ENCODE data around the gene SLAIN1. TPM values are rescaled to one million over a fixed set of nuclear protein-coding genes. Genes with fewer than 3 reads are reported as not detected.
A peak's percentile ranks its signal among the peaks of the same experiment; 100 is the strongest.
"Not testable (repeated sequence)": the region's sequence is repeated elsewhere in the genome, so short reads cannot be mapped to it uniquely, and the experiment has no call there.

SLAIN1 gene
- total RNA-seq = 10 to 100 TPM in 6 of 8 experiments, under 1 TPM in 2; 0.71 to 73.8 (median 40.9) TPM

DNA sequence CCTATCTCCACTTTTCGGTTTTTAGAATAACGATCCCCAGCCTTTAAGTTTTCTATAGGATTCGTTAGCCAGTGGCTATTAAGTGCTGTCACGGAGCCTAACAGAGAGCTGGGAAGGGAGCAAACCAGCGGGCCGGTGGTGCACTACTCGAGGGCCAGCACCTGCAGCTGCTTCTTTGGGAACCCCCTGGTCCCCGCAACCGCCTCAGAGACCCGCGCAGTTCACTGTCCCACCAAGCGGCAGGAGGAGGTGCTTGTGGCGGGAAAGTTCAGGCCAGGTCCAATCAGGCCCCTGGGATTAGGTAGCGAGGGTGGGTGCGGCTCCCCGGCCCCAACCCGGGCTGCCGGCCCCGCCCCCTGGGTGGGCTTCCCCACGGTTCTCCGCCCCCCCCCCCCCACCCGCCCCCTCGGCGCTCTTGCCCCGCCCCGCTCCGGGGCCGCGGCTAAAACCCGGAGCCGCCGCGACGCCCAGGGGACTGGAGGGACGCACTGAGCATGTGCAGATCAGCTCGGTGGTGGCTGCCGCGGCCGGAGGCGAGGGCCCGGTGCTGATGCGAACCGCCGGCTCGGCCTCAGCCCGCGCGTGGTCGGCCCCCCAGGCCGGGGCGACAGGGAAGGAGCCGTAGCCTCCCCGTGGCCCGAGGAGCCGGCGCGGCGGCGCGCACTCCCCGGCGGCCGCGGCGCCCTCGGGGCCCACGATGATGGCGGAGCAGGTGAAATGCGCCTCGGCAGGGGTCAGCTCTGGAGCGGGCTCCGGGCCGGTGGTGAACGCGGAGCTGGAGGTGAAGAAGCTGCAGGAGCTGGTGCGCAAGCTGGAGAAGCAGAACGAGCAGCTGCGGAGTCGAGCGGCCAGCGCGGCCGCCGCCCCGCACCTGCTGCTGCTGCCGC is at the start of gene SLAIN1:
Gene SLAIN1 (plus strand): TSS at position 471 of the 887 bp plus-strand sequence. CDS start 227 bp downstream, at position 698.
- WGBS, 10 experiments = 0 to 14% (median 1%) methylated on average over 1 to 7 of the region's 86 CpGs; no CpG with 5 or more reads in 2 of the 10 experiments
- H3K4me3 ChIP-seq = peak within 1 kb of the TSS; percentile 90 to 99 (median 97)
- H3K27ac ChIP-seq = peak within 1 kb of the TSS; percentile 87 to 92
- H3K4me1 ChIP-seq (replicated peaks in 1 of 2) = peaks cover 9 to 39% of the 10 kb centered on the region in 2 donors
- peak; percentile 80 to 86 (median 83) for ATAC-seq (replicated peaks in 6 of 8)
- in situ Hi-C loops (cut with MboI; ENCODE audit: low pct_unique_long_range_greater_than_20kb in 2 of 9, low sequenced_read_pairs in 9 of 9, unreplicated experiment in 9 of 9) = no loop called here

DNA sequence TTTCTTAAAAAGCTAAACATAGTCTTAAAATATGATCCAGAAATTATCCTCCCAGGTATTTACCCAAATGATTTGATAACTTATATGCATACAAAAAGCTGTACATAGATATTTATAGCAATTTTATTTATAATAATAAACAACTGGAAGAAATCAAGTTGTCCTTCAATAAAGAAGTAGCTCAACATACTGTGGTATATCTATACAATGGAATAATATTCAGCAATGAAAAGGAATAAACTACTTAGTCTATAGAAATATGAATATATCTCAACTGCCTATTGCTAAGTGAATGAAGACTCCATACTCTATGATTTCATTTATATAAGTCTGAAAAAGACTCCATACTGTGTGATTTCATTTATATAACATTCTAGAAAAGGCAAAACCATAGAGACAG is 47.1 kb upstream of the SLAIN1 start:
- ATAC-seq (replicated peaks in 6 of 8) = no peak
- no peak overlapping the region for H3K27ac ChIP-seq
- no peak overlapping the region for H3K4me3 ChIP-seq
- in situ Hi-C loops (cut with MboI; ENCODE audit: low pct_unique_long_range_greater_than_20kb in 2 of 9, low sequenced_read_pairs in 9 of 9, unreplicated experiment in 9 of 9) = no loop called here
- H3K4me1 ChIP-seq (replicated peaks in 1 of 2) = no peaks in the 10 kb centered on the region

DNA sequence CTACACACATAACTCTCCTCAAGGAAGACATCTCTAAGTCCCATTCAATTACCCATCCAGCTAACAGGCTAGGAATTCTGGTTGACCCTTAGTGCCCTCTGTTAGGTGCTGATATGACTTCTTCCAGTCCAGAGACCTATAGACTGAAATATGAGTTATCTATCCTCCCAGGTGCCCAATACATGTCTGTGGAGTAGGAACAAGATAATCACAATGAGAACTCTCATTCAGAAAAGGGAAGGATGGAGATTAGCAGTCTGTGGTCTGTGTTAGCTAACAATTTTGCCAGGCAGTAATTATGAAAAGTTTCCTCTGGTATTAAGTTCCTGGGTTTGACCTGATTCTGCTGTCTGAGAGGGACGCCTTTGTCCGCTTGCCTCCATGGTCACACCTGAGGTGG is 44.2 kb upstream of the SLAIN1 start:
- no peak overlapping the region for H3K4me3 ChIP-seq
- 18 to 91% (median 87%) methylated on average over 2 of the region's 2 CpGs; no CpG with 5 or more reads in 7 of the 10 experiments for WGBS, 10 experiments
- no peak for ATAC-seq (replicated peaks in 6 of 8)
- in situ Hi-C loops (cut with MboI; ENCODE audit: low pct_unique_long_range_greater_than_20kb in 2 of 9, low sequenced_read_pairs in 9 of 9, unreplicated experiment in 9 of 9) = no loop called here
- no peaks in the 10 kb centered on the region for H3K4me1 ChIP-seq (replicated peaks in 1 of 2)
- H3K27ac ChIP-seq = no peak overlapping the region

- H3K4me1 ChIP-seq (replicated peaks in 1 of 2); ATAC-seq (replicated peaks in 6 of 8); H3K4me3 ChIP-seq; H3K27ac ChIP-seq; in situ Hi-C loops (cut with MboI; ENCODE audit: low pct_unique_long_range_greater_than_20kb in 2 of 9, low sequenced_read_pairs in 9 of 9, unreplicated experiment in 9 of 9): not testable (repeated sequence)
- WGBS, 10 experiments = no CpG with 5 or more reads among the region's 23 CpGs
Measured at GRCh38 chr13:77660016-77660415, 37.5 kb upstream of the SLAIN1 start.

DNA sequence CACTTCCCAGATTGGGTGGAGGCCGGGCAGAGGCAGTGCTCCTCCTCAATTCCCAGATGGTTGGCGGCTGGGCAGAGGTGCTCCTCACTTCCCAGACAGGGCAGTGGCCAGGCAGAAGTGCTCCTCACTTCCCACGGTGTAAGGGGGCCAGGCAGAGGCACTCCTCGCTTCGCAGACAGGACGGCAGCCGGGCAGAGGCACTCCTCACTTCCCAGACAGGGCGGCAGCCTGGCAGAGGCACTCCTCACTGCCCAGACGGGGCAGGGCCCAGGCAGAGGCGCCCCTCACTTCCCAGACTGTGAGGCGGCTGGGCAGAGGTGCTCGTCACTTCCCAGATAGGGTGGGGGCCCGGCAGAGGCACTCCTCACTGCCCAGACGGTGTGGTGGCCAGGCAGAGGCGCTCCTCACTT is 36.6 kb upstream of the SLAIN1 start:
- no peaks in the 10 kb centered on the region for H3K4me1 ChIP-seq (replicated peaks in 1 of 2)
- in situ Hi-C loops (cut with MboI; ENCODE audit: low pct_unique_long_range_greater_than_20kb in 2 of 9, low sequenced_read_pairs in 9 of 9, unreplicated experiment in 9 of 9) = no loop called here
- H3K4me3 ChIP-seq = no peak overlapping the region
- ATAC-seq (replicated peaks in 6 of 8) = no peak
- H3K27ac ChIP-seq = no peak overlapping the region
- WGBS, 10 experiments = 90 to 100% methylated on average over 2 to 4 of the region's 15 CpGs; no CpG with 5 or more reads in 8 of the 10 experiments

DNA sequence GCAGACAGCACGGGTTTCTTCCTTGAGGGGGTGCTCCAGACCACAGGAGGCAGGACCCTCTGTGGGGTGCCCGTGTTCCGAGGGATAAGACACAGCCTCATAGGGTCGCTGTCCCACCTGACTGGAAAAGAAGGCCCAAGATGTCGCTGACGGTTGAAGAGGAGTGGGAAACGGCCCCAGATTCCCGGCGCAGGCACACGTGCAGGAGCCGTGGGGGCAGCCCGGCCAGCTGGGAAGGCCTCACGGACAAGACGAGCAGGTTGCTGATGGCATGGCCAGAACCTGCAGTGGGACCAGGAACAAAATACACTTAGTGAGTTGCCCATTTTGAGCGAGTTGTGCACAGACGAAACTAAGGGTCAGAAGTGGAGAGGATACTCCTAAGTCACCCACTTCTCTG is 35.2 kb upstream of the SLAIN1 start:
- ATAC-seq (replicated peaks in 6 of 8); in situ Hi-C loops (cut with MboI; ENCODE audit: low pct_unique_long_range_greater_than_20kb in 2 of 9, low sequenced_read_pairs in 9 of 9, unreplicated experiment in 9 of 9): not testable (repeated sequence)

DNA sequence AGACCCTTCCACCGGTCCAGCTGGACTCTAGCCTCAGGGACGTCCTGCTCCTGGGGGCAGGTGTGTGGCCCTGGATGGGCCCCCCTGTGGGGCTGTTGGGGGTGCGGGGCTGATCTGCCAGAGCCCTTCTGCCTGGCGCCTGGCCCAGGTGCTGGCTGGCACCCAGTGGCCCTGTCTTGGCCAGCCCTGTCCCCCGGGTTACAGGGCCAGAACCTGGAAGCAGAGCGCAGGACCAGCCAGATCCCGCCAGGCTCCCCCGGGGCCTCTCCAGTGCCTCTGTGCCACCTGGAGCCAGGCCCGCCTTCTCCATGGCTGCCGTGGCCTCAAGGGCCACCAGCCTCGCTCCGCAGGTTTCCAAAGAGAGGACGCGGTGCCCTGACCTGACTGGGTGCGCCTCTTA is 34.7 kb upstream of the SLAIN1 start:
- H3K4me3 ChIP-seq; in situ Hi-C loops (cut with MboI; ENCODE audit: low pct_unique_long_range_greater_than_20kb in 2 of 9, low sequenced_read_pairs in 9 of 9, unreplicated experiment in 9 of 9); H3K4me1 ChIP-seq (replicated peaks in 1 of 2); ATAC-seq (replicated peaks in 6 of 8); H3K27ac ChIP-seq: not testable (repeated sequence)
- no CpG with 5 or more reads among the region's 15 CpGs for WGBS, 10 experiments

More for the DNA sequence above, 35.2 kb upstream of the SLAIN1 start:
- WGBS, 10 experiments = 76 to 95% methylated on average over 2 to 7 of the region's 16 CpGs; no CpG with 5 or more reads in 8 of the 10 experiments
- not testable (repeated sequence) for H3K4me3 ChIP-seq; H3K27ac ChIP-seq; H3K4me1 ChIP-seq (replicated peaks in 1 of 2)

GRCh38 chr13:77674852-77675251 is 22.6 kb upstream of the SLAIN1 start:
- ATAC-seq (replicated peaks in 6 of 8) = no peak
- no peak overlapping the region for H3K27ac ChIP-seq
- in situ Hi-C loops (cut with MboI; ENCODE audit: low pct_unique_long_range_greater_than_20kb in 2 of 9, low sequenced_read_pairs in 9 of 9, unreplicated experiment in 9 of 9) = no loop called here
- no peak overlapping the region for H3K4me3 ChIP-seq
- H3K4me1 ChIP-seq (replicated peaks in 1 of 2) = no peaks in the 10 kb centered on the region

DNA sequence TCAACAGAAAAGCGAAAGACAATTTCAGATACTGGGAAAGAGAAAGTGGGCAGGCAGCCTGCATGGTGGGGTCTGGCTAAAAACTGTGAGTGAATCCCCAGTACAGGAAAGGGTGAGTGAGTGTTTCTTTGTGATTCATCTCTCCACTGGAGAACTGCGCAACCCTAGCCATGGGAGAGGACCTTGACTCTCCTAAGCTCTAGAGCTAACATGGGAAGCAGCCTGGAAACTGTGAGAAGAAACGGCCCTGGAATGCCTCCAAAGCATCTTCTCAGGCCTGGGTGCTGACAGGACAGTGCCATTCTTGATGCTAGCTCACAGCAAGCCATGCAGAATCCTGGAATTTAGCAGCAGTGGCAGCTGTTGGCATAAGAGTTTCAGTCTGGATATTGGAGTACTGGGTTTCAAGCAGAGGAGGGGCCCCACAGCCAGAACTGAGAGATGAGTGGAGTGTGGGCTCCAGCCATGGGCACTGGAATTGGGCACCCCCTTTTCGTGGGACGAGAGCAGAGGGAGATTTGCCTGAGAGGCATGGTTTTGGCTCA is 18.7 kb upstream of the SLAIN1 start:
- in situ Hi-C loops (cut with MboI; ENCODE audit: low pct_unique_long_range_greater_than_20kb in 2 of 9, low sequenced_read_pairs in 9 of 9, unreplicated experiment in 9 of 9) = no loop called here
- Histone ChIP-seq H3K4me3 (no peak overlapping the region), H3K27ac (no peak overlapping the region), H3K4me1 (replicated peaks in 1 of 2) (no peaks in the 10 kb centered on the region)
- no peak for ATAC-seq (replicated peaks in 6 of 8)
- WGBS, 10 experiments = 0 to 100% (median 52%) methylated on average over 1 to 4 of the region's 5 CpGs; no CpG with 5 or more reads in 2 of the 10 experiments

GRCh38 chr13:77687799-77688198 is 9.7 kb upstream of the SLAIN1 start:
- 0 to 91% (median 75%) methylated on average over 1 to 2 of the region's 2 CpGs for WGBS, 10 experiments
- peaks cover 0 to 4% of the 10 kb centered on the region in 2 donors for H3K4me1 ChIP-seq (replicated peaks in 1 of 2)
- no peak overlapping the region for H3K4me3 ChIP-seq
- in situ Hi-C loops (cut with MboI; ENCODE audit: low pct_unique_long_range_greater_than_20kb in 2 of 9, low sequenced_read_pairs in 9 of 9, unreplicated experiment in 9 of 9) = no loop called here
- no peak for ATAC-seq (replicated peaks in 6 of 8)
- no peak overlapping the region for H3K27ac ChIP-seq

DNA sequence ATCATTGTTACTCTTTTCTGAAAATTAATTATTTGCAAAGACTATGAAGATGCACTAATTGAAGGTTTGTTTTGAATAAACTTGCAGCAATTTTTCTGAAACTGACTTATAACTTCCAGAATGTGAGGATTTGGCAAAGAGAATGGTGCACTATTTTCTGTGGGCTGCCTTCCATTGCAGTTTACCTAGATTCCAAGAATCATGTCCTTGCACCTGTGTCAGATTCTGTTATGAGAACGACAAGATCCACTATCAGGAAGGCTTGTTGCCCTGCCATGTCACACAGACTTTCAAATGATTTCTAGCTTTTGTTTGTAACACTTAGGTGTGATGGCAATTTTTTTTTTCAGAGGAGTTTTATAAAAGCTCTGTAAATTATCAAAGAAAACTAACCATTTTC is 5.6 kb upstream of the SLAIN1 start:
- ATAC-seq (replicated peaks in 6 of 8) = no peak
- H3K27ac ChIP-seq = no peak overlapping the region
- H3K4me1 ChIP-seq (replicated peaks in 1 of 2) = peaks cover 0 to 21% of the 10 kb centered on the region in 2 donors
- in situ Hi-C loops (cut with MboI; ENCODE audit: low pct_unique_long_range_greater_than_20kb in 2 of 9, low sequenced_read_pairs in 9 of 9, unreplicated experiment in 9 of 9) = no loop called here
- 0 to 100% (median 33%) methylated on average over 1 of the region's 1 CpG; no CpG with 5 or more reads in 3 of the 10 experiments for WGBS, 10 experiments
- H3K4me3 ChIP-seq = no peak overlapping the region

DNA sequence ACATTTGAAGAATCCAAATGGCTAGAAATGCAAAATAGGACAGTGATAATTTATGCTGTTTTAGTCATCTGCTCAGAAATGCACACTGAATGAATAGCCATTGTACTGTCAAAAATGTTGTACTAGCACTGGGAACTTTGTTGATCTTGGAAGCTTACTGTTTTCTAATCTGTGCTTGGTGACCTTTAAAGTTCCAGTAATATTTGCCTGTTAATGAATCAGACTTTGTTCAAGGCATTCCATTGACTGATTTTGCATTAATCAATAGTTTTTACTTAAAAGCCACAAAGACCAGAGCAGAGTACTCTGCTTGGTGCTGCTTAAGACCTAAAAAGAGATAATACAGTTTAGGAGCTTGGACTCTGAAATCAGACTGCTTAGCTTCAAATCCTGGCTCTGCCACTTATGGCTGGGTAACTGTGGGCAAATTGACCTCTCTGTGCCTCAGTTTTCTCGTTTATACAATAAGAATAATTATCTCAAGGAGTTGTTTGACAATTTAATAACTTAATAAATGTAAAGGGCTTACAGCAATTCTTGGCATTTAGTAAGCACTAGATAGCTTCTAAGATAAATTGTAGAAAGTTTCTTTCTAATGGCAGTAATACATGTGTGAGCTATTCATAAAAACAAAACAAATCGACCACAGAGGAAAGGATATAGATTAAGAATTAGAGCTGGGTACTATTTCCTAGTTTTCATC is 4.6 kb upstream of the SLAIN1 start:
- in situ Hi-C loops (cut with MboI; ENCODE audit: low pct_unique_long_range_greater_than_20kb in 2 of 9, low sequenced_read_pairs in 9 of 9, unreplicated experiment in 9 of 9) = no loop called here

DNA sequence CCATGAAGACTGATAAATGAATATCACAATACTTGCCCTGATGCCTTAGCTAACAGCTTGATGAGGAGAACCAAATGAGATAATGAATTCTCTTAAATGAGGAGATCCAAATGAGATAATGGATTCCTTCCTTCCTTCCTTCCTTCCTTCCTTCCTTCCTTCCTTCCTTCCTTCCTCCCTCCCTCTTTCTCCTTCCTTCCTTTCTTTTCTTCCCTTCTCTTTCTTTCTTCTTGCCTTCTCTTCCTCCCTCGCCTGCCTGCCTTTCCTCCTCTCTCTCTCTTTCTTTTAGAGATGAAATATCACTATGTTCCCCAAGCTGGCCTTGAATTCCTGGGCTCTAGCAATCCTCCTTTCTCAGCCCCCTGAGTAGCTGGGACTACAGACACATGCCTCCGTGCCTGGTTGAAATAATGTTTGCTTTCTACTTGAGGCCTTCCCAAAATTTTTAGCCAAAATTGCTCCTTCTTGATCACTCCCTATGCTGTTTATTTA is 4.0 kb upstream of the SLAIN1 start:
- in situ Hi-C loops (cut with MboI; ENCODE audit: low pct_unique_long_range_greater_than_20kb in 2 of 9, low sequenced_read_pairs in 9 of 9, unreplicated experiment in 9 of 9) = no loop called here
- whole genome bisulfite sequencing, 10 experiments = 28 to 100% (median 86%) methylated on average over 2 of the region's 2 CpGs; no CpG with 5 or more reads in 3 of the 10 experiments
- Histone ChIP-seq H3K4me1 (replicated peaks in 1 of 2) (peaks cover 0 to 21% of the 10 kb centered on the region in 2 donors), H3K27ac (no peak overlapping the region), H3K4me3 (no peak overlapping the region)
- no peak for ATAC-seq (replicated peaks in 6 of 8)

More for the DNA sequence above, 4.6 kb upstream of the SLAIN1 start:
- Histone ChIP-seq H3K27ac (no peak overlapping the region), H3K4me3 (no peak overlapping the region), H3K4me1 (replicated peaks in 1 of 2) (peaks cover 0 to 21% of the 10 kb centered on the region in 2 donors)
- peak in 3 of 8 experiments; percentile 12 to 43 (median 28) for ATAC-seq (replicated peaks in 6 of 8)
- WGBS, 10 experiments = 0 to 100% (median 66%) methylated on average over 1 to 2 of the region's 2 CpGs; no CpG with 5 or more reads in 2 of the 10 experiments
